OCI-LY7 (cell line): ENCODE measurements around the gene RPGRIP1. TPM values are rescaled to one million over a fixed set of nuclear protein-coding genes. Genes with fewer than 3 reads are reported as not detected.
"Not testable (repeated sequence)": the region's sequence is repeated elsewhere in the genome, so short reads cannot be mapped to it uniquely, and the experiment has no call there.

Experiments
- BruUV-seq: library from RNA; stranded (reverse); fragments of 400-500 nt; replicated peaks from 2 replicates; lab custom pipeline; 2021; lab: Mats Ljungman, UMichigan
- CTCF ChIA-PET: fragments of 300-600 bp; sonication (Branson Sonifier 250); formaldehyde crosslinking; loops from one replicate; lab custom pipeline; 2022; ENCODE audit warnings: antibody characterized with exemption; ENCODE audit not compliant: unreplicated experiment; lab: Charles Lee
- POLR2A ChIA-PET: fragments of 300-600 bp; sonication (Branson Sonifier 250); formaldehyde crosslinking; loops from one replicate; lab custom pipeline; 2022; ENCODE audit warnings: antibody characterized with exemption; lab: Charles Lee
- DNase-seq: peaks from one replicate; pipeline ENCODE4 v3.0.0-alpha.2; 2015; ENCODE audit warnings: low spot score
- H2AFZ ChIP-seq: fragments of 200-600 bp; sonication (generic), shearing (Covaris generic); 2 replicates; pipeline ENCODE4 v1.6.1; 2014; ENCODE audit warnings: mild to moderate bottlenecking, antibody characterized with exemption, low read length, moderate library complexity
- H3K27ac ChIP-seq: fragments of 200-600 bp; sonication (generic); 2 replicates; pipeline ENCODE4 v1.5.1; 2014; ENCODE audit warnings: mixed run types, low read depth, mild to moderate bottlenecking, moderate library complexity, low read length, inconsistent platforms; ENCODE audit not compliant: poor library complexity, severe bottlenecking
- H3K36me3 ChIP-seq: fragments of 200-600 bp; sonication (generic); 2 replicates; pipeline ENCODE4 v1.6.1; 2014; ENCODE audit warnings: mild to moderate bottlenecking, antibody characterized with exemption, low read length, moderate library complexity, mixed read lengths; ENCODE audit not compliant: insufficient read depth
- H3K4me1 ChIP-seq: fragments of 200-600 bp; sonication (generic); 2 replicates; pipeline ENCODE4 v1.5.1; 2014; ENCODE audit warnings: mild to moderate bottlenecking, low read length; ENCODE audit not compliant: insufficient read depth, poor library complexity, severe bottlenecking
- H3K4me2 ChIP-seq: fragments of 200-600 bp; sonication (generic); 2 replicates; pipeline ENCODE4 v1.6.1; 2014; ENCODE audit warnings: mild to moderate bottlenecking, low read length
- H3K4me3 ChIP-seq: fragments of 200-600 bp; sonication (generic); 2 replicates; pipeline ENCODE4 v1.5.1; 2014; ENCODE audit warnings: mild to moderate bottlenecking, low read depth, low read length; ENCODE audit not compliant: poor library complexity, severe bottlenecking
- H3K79me2 ChIP-seq: fragments of 200-600 bp; sonication (generic); 2 replicates; pipeline ENCODE4 v1.6.1; 2016; ENCODE audit warnings: low read depth, mild to moderate bottlenecking, low read length, moderate library complexity, mixed read lengths; ENCODE audit not compliant: insufficient read depth
- H3K9me2 ChIP-seq: fragments of 200-600 bp; sonication (generic); 2 replicates; pipeline ENCODE4 v1.6.1; 2016; ENCODE audit warnings: mild to moderate bottlenecking, low read length, mixed read lengths; ENCODE audit not compliant: insufficient read depth
- H3K9me3 ChIP-seq: fragments of 200-600 bp; sonication (generic); 2 replicates; pipeline ENCODE4 v1.6.1; 2014; ENCODE audit warnings: mild to moderate bottlenecking, mixed run types, low read length, mixed read lengths
- H4K20me1 ChIP-seq: fragments of 200-600 bp; sonication (generic); 2 replicates; pipeline ENCODE4 v1.6.1; 2014; ENCODE audit warnings: mild to moderate bottlenecking, antibody characterized with exemption, low read length, moderate library complexity, mixed read lengths; ENCODE audit not compliant: insufficient read depth
- EZH2phosphoT487 ChIP-seq: fragments of 200-600 bp; sonication (generic); IDR thresholded peaks from 2 replicates; pipeline ENCODE4 v1.6.1; 2018; ENCODE audit warnings: low read depth, borderline replicate concordance, mild to moderate bottlenecking, mixed run types, antibody characterized with exemption, low read length, moderate library complexity, mixed read lengths
- intact Hi-C: fragments of 100-400 bp; cut with micrococcal nuclease; formaldehyde crosslinking; loops from one replicate; pipeline ENCODE4 v1.10.0; 2022; ENCODE audit not compliant: unreplicated experiment
- total RNA-seq, 2 experiments: library from RNA; depleted of rRNA in 1 of 2; stranded (reverse); fragments of >200 nt in 1 of 2; shearing (Covaris generic) in 1 of 2; gene quantifications; 2 replicates each; pipeline ENCODE4 v1.2.3, GENCODE V29; 2014 to 2022
- TF ChIP-seq, protein P1 (sequence below): fragments of 200-600 bp; sonication (generic); conservative IDR thresholded peaks from 2 replicates; pipeline ENCODE4 v1.5.1; 2014; ENCODE audit warnings: mild to moderate bottlenecking, antibody characterized with exemption, low read length, moderate library complexity, mixed read lengths

The RPGRIP1 gene
- total RNA-seq, 2 experiments from 2014 or later = 0.13 to 0.51 TPM

GRCh38 chr14:21302013-21302835, 22.3 kb downstream of the RPGRIP1 start:
- Histone ChIP-seq H3K36me3 (no peaks in the 10 kb centered on the region), H3K9me2 (no peaks in the 10 kb centered on the region), H3K79me2 (no peaks in the 10 kb centered on the region), H4K20me1 (no peaks in the 10 kb centered on the region), H3K4me3 (no peak overlapping the region), H3K9me3 (no peaks in the 10 kb centered on the region), H3K27ac (no peak overlapping the region), H2AFZ (peak overlapping the region; percentile 65), H3K4me2 (no peak overlapping the region; the same call in 1 of the 2 replicates), H3K4me1 (peaks cover 11% of the 10 kb centered on the region)
- CTCF ChIA-PET = no interaction called here
- DNase-seq = no peak
- POLR2A ChIA-PET = interaction anchor here (0.6 to 0.9 kb wide), 4 partner anchors 10 to 20 kb away, joined by 3 to 5 read pairs (median 3); no protein-coding TSS in a partner anchor
- intact Hi-C loops = no loop called here
- no TSS peak for BruUV-seq
- TF ChIP-seq EZH2phosphoT487 = no peak
- TF ChIP-seq, protein P1, sequence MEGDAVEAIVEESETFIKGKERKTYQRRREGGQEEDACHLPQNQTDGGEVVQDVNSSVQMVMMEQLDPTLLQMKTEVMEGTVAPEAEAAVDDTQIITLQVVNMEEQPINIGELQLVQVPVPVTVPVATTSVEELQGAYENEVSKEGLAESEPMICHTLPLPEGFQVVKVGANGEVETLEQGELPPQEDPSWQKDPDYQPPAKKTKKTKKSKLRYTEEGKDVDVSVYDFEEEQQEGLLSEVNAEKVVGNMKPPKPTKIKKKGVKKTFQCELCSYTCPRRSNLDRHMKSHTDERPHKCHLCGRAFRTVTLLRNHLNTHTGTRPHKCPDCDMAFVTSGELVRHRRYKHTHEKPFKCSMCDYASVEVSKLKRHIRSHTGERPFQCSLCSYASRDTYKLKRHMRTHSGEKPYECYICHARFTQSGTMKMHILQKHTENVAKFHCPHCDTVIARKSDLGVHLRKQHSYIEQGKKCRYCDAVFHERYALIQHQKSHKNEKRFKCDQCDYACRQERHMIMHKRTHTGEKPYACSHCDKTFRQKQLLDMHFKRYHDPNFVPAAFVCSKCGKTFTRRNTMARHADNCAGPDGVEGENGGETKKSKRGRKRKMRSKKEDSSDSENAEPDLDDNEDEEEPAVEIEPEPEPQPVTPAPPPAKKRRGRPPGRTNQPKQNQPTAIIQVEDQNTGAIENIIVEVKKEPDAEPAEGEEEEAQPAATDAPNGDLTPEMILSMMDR = no peak

- intact Hi-C loops, CTCF ChIA-PET, H2AFZ ChIP-seq: not testable (repeated sequence)
These were observed 22.9 kb downstream of the RPGRIP1 start for GRCh38 chr14:21302836-21303140.

GRCh38 chr14:21307637-21308036, 27.8 kb downstream of the RPGRIP1 start:
- H3K4me1 ChIP-seq = peaks cover 22% of the 10 kb centered on the region
- H3K9me2 ChIP-seq = no peaks in the 10 kb centered on the region
- H3K4me3 ChIP-seq = no peak overlapping the region
- DNase-seq = no peak
- POLR2A ChIA-PET = interaction anchor here (0.6 to 1.7 kb wide), 3 partner anchors 13 to 39 kb away, joined by 3 to 4 read pairs (median 3); no protein-coding TSS in a partner anchor
- intact Hi-C loops = no loop called here
- H4K20me1 ChIP-seq = no peaks in the 10 kb centered on the region
- H3K36me3 ChIP-seq = no peaks in the 10 kb centered on the region
- no peak overlapping the region; the same call in 1 of the 2 replicates for H2AFZ ChIP-seq
- H3K9me3 ChIP-seq = no peaks in the 10 kb centered on the region
- peak overlapping the region; percentile 60 for H3K4me2 ChIP-seq
- no peak for TF ChIP-seq EZH2phosphoT487
- TF ChIP-seq, protein P1 = no peak
- no peaks in the 10 kb centered on the region for H3K79me2 ChIP-seq
- CTCF ChIA-PET = no interaction called here
- no peak overlapping the region for H3K27ac ChIP-seq
- no TSS peak for BruUV-seq

More at GRCh38 chr14:21302836-21303140, 22.9 kb downstream of the RPGRIP1 start:
- H3K36me3 ChIP-seq, H3K27ac ChIP-seq, DNase-seq, H4K20me1 ChIP-seq, H3K79me2 ChIP-seq, BruUV-seq, H3K9me3 ChIP-seq, H3K4me2 ChIP-seq, H3K9me2 ChIP-seq, H3K4me3 ChIP-seq: not testable (repeated sequence)
- peaks cover 16% of the 10 kb centered on the region for H3K4me1 ChIP-seq
- POLR2A ChIA-PET = interaction anchor here (0.6 to 0.7 kb wide), 2 partner anchors 10 to 15 kb away, joined by 3 read pairs; no protein-coding TSS in a partner anchor
